Measurements from ENCODE around the gene P2RX4.
"Not testable (repeated sequence)": the region's sequence is repeated elsewhere in the genome, so short reads cannot be mapped to it uniquely, and the experiment has no call there.

Gene P2RX4

DNA sequence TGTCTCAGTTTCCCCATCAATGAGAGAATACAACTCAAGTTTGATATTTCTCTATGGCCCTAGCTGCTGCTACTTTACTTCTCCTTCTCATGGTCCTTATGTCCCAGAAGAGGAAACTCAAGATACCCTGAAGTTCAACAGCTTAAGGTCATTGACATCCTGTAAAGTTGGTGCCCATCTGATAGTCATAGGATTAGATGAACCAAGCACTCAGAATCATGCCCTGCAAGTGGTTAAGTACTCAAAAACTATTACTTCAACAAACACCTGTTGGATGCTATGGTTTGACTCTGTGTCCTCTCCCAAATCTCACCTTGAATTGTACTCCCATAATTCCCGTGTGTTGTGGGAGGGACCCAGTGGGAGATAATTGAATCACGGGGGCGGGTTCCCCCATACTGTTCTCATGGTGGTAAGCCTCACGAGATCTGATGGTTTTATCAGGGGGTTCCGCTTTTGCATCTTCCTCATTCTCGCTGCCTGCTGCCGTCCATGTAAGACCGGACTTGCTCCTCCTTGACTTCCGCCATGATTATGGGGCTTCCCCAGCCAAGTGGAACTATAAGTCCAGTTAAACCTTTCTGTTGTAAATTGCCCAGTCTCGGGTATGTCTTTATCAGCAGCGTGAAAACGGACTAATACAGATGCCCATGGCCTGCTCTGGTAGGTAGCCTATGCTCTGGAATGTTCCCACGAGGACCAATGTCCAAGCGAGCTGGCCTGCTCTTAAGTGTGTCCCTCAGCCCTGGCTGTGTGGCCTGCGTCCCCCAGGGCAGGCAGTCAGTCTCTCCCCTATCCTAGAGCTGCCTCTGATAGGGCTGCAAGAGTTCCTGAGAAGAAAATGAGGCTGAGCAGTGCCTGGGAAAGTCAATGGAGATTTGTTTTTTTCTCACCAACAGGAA, 68.5 kb downstream of the P2RX4 start:
- DNase-seq (ENCODE audit: low spot score) = no peak

DNA sequence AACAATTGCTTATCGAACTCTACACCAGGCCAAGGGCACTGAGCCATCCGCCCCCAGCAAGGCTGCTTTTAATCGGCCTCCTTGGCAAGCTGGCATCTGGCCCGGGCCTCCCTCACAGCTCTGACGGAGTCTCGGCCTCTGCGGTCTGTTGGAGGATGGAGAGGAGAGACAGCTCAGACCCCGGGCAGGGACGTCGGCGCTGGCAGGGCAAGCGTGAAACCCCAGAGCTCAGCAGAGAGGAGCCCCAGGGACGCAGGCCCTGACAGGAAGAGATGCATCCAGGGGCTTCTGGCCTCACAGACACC, 69.1 kb downstream of the P2RX4 start:
- no peak for DNase-seq (ENCODE audit: low spot score)

DNA sequence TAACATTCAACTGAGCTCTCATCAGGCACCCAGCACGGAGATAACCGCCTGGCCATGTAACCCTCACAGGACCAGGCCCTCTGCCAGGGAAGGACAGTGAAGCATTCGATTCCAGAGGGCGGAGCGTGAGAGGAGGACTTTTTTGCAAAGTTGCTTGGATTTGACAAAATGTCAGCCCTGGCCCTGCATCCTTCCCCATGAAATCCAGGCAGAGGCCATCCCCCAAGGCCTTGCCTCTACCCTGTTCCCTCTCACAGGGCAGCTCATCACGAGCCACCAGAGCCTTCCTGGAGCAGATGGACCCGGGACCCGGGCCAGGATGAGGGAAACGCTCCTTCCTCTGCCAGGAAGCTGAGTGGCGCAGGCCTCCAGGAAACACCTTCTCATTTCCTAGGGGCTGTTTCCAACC, 69.6 kb downstream of the P2RX4 start:
- DNase-seq (ENCODE audit: low spot score) = no peak

DNA sequence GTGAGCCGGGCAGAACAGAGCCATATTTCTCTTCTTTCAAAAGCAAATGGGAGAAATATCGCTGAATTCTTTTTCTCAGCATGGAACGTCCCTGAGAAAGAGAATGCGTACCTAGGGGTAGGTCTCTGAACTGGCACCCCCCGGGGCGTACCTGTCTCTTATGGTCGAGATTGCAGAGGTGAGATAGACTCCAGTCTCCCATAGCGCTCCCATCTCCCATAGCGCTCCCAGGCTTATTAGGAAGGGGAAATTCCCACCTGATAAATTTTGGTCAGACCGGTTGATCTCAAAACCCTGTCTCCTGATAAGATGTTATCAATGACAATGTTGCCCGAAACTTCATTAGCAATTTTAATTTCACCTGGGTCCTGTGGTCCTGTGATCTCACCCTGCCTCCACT, 70.6 kb downstream of the P2RX4 start:
- DNase-seq (ENCODE audit: low spot score) = not testable (repeated sequence)

GRCh38 chr12:121281116-121281515, 71.2 kb downstream of the P2RX4 start:
- DNase-seq (ENCODE audit: low spot score) = not testable (repeated sequence)

DNA sequence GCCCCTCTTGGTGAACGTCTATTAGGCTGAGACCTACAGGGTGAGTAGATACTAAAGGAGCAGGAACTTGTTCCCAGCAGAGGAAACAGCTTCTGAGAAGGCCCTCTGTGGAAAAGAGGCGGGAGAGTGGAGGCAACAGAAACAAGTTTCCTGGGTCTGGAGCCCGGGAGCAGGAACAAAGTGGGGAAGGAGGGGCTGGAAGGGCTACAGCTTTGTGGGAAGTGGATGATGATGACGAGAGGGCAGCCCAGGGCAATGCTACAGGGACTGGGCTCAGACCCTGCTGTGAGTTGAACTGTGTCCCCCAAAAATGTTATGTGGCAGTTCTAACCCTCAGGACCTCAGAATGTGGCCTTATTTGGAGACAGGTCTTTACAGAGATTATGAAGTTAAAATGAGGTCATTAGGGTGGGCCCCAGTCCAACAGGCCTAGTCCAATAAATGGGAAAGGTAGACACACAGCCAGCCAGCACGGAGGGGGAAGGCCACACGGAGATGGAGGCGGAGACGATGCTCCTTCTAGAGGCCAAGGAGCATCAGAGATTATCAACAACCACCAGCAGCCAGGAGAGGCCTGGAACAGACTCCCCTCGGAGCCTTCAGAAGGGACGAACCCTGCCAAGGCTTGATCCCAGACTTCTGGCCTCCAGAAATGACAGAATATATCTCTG, 72.3 kb downstream of the P2RX4 start:
- no peak for DNase-seq (ENCODE audit: low spot score)

DNA sequence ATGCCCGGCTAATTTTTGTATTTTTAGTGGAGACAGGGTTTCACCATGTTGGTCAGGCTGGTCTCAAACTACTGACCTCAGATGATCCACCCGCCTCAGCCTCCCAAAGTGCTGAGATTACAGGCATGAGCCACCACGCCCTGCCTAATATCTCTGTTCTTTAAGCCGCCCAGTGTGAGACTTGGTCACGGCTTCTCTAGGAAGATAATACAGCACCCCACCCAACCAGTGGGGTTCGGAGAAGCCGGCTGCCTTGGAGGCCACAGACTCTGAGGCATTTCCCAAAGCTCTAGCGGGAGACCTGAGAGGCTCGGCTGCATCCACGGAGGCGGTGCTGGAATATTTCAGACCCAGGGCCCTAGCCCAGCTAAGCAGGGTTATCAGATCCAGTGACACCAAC, 73.0 kb downstream of the P2RX4 start:
- not testable (repeated sequence) for DNase-seq (ENCODE audit: low spot score)

- DNase-seq (ENCODE audit: low spot score) = no peak
These were observed 73.5 kb downstream of the P2RX4 start for GRCh38 chr12:121283388-121283787.
